Fibroblast of pulmonary artery (primary cell): Measurements from ENCODE around the gene XAF1.
A peak's percentile ranks its signal among the peaks of the same experiment; 100 is the strongest.
"Not testable (repeated sequence)": the region's sequence is repeated elsewhere in the genome, so short reads cannot be mapped to it uniquely, and the experiment has no call there.

ENCODE experiments used
- DNase-seq: peaks from one replicate; pipeline ENCODE4 v3.0.0-alpha.2; 2010; ENCODE audit warnings: low read depth
- H3K4me3 ChIP-seq: replicated peaks from 2 replicates; pipeline ENCODE4 v1.5.1; 2011; ENCODE audit warnings: low read depth, mild to moderate bottlenecking, control low read depth, low read length, moderate library complexity
- TF ChIP-seq, protein P1 (sequence below): IDR thresholded peaks from 2 replicates; pipeline ENCODE4 v1.5.1; 2011; ENCODE audit warnings: mild to moderate bottlenecking, control low read depth, low read length, inconsistent platforms; ENCODE audit errors: missing control alignments

The XAF1 gene

DNA sequence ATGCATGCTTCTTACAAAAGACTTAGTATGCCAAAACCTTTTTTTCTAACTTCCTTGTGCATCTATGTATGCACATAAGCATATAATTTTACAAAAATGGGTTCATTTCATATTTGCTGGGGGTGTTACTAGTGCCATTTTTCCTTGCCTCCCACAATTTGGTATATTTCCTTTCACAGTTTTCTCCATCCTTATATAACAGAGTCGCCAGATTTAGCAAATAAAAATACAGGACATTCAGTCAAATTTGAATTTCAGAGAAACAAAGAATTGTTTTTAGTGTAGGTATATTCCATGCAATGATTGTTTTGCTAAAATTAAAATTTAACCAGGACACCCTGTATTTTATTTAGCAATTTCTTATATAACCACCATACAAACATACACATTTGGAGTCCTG lies 16.2 kb downstream of the XAF1 start:
- TF ChIP-seq, protein P1, sequence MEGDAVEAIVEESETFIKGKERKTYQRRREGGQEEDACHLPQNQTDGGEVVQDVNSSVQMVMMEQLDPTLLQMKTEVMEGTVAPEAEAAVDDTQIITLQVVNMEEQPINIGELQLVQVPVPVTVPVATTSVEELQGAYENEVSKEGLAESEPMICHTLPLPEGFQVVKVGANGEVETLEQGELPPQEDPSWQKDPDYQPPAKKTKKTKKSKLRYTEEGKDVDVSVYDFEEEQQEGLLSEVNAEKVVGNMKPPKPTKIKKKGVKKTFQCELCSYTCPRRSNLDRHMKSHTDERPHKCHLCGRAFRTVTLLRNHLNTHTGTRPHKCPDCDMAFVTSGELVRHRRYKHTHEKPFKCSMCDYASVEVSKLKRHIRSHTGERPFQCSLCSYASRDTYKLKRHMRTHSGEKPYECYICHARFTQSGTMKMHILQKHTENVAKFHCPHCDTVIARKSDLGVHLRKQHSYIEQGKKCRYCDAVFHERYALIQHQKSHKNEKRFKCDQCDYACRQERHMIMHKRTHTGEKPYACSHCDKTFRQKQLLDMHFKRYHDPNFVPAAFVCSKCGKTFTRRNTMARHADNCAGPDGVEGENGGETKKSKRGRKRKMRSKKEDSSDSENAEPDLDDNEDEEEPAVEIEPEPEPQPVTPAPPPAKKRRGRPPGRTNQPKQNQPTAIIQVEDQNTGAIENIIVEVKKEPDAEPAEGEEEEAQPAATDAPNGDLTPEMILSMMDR: no peak
- DNase-seq: no peak
- H3K4me3 ChIP-seq: no peak overlapping the region

DNA sequence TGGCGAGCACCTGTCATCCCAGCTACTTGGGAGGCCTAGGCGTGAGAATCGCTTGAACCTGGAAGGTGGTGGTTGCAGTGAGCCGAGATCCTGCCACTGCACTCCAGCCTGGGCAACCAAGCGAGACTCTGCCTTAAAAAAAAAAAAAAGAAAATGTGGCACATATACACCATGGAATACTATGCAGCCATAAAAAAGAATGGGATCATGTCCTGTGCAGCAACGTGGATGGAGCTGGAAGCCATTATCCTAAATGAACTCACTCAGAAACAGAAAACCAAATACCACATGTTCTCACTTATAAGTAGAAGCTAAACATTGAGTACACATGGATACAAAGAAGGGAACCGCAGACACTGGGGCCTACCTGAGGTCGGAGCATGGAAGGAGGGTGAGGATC lies 19.1 kb downstream of the XAF1 start:
- H3K4me3 ChIP-seq, DNase-seq: not testable (repeated sequence)

DNA sequence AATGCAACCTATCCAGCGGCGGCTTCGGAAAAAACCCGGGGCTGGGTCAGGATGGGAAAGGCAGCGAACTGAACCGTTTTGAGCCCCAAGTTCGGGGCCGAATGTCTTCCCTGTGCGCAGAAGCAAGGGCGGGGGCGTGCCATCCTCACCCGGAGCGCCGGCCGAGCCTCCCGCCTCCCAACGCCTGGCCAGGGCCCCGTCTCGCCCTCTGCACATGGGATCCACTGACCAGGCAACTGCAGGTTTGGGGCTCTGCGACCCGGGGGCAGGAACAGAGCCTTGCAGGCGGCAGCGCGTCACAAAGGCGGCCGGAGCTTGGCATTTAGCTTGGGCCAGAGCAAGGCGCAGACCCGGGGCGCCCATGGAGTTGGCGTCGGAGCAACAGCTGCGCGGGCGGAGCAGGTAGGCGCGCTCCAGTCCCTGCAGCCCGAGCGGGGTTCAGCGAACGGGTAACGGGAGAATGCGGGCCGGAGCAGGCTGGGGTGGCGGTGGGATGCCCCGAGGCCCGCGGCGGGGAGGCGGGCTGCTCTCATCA lies 20.1 kb downstream of the XAF1 start, which contains the start of gene FBXO39:
TSS of gene FBXO39 (plus strand) at position 345 of the 535 bp plus-strand sequence. CDS start 3,654 bp downstream, outside the sequence.
- TF ChIP-seq, protein P1: no peak
- H3K4me3 ChIP-seq: no peak within 1 kb of the TSS
- DNase-seq: peak; percentile 11

DNA sequence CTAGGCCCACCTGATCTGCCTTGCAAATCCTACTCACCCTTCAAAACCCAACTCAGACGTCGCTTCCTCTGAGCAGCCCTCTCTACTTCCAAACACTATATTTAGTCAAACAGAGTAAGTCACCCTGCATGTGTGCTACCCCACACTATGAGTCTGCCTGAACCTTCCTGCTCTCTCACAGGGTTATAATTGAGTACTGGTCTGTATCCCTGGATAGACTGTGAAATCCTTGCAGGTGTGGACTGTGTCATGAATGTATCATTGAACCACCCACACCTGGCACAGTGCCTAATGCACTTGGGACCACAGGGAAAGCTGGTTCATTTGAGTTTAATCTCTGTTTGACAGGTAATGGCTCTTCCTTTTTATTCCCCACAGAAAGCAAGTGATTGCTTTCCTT lies 23.6 kb downstream of the XAF1 start:
- TF ChIP-seq, protein P1: no peak
- H3K4me3 ChIP-seq: no peak overlapping the region
- no peak for DNase-seq

DNA sequence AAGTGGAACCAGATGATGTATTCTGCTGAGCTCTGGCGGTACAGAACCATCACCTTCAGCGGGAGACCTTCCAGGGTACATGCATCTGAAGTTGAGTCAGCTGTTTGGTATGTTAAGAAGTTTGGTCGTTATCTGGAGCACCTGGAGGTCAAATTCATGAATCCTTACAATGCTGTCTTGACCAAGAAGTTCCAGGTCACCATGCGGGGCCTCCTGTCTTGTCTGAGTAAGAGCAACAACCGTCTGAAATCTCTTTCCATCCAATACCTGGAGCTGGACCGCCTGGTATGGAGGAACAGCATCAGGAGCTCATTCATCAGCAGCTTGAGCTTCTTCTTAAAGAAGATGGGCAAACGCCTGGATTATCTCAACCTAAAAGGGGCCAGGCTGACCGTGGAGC lies 24.2 kb downstream of the XAF1 start:
- no peak for DNase-seq
- TF ChIP-seq, protein P1: no peak
- no peak overlapping the region for H3K4me3 ChIP-seq

DNA sequence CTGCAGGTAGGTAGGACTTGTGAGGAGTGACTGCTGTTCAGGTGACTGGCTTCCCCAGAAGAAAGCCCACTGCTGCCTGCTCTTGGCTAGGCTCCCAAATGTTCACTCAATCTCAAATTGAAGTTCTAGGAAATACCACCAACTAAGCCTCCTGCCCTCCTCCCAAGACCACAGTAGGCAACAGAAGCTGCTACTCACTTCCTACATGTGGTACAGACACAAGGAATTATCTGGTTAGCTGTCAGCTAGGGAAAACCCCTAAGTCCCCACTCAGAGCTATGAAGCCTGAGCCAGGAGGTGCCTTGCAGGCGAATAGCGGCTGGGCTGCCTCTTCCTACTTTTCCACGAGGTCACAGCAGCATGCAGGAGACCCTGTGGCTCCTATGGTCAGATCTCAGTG lies 25.0 kb downstream of the XAF1 start:
- H3K4me3 ChIP-seq: no peak overlapping the region
- peak; percentile 11 for DNase-seq
- TF ChIP-seq, protein P1: no peak

DNA sequence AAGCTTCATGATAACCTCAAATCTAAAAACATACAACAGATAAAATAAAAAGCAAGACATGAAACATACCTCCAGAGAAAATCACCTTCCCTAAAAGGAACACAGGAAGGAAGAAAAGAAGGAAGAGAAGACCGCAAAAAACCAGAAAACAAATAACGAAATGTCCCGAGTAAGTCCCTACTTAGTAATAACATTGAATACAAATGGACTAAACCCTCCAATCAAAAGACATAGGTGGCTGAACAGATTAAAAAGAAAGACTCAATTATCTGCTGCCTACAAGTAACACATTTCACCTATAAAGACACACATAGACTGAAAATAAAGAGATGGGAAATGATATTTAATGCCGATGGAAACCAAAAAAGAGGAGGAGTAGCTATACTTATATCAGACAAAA lies 26.4 kb downstream of the XAF1 start:
- DNase-seq: no peak
- TF ChIP-seq, protein P1: no peak
- H3K4me3 ChIP-seq: no peak overlapping the region
